GM21576 (cell line): ENCODE results near the gene ARHGAP24.
"Not testable (repeated sequence)": the region's sequence is repeated elsewhere in the genome, so short reads cannot be mapped to it uniquely, and the experiment has no call there.

ENCODE experiments used
- ATAC-seq: cut with Tn5 transposase; IDR thresholded peaks from one replicate; pipeline ENCODE4 v1.9.1; 2021; ENCODE audit warnings: mild to moderate bottlenecking, moderate library complexity; ENCODE audit not compliant: unreplicated experiment

Gene ARHGAP24

GRCh38 chr4:85803856-85804255, 328.9 kb downstream of the ARHGAP24 start:
- ATAC-seq = no peak

- ATAC-seq = no peak
Measured at GRCh38 chr4:85805891-85806290, 330.9 kb downstream of the ARHGAP24 start.

GRCh38 chr4:85806334-85806733, 331.4 kb downstream of the ARHGAP24 start:
- ATAC-seq = no peak

GRCh38 chr4:85807247-85807950, 332.4 kb downstream of the ARHGAP24 start:
- no peak for ATAC-seq

- no peak for ATAC-seq
Measured at GRCh38 chr4:85808104-85808503, 333.2 kb downstream of the ARHGAP24 start.

DNA sequence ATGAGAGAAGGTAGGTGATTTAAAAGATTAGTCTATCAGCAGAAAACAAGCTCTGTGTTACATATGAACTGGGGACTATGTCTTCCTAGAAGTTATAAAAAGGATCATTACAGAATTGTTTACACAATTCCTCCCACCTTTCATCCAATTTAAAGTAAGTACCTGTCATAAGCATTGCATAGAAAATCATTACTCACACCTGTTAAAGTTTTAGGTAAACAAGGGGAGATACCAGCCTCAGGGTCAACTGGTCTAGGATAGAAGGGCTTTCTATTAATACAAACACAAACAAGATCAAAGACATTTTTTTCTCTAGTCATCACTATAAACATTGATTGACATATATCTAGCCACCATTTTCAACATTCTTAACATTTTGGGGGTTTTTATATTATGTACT, 333.9 kb downstream of the ARHGAP24 start:
- ATAC-seq = no peak

- ATAC-seq = no peak
Measured at GRCh38 chr4:85812776-85813175, 337.8 kb downstream of the ARHGAP24 start.

- no peak for ATAC-seq
Measured at GRCh38 chr4:85815796-85816459, 341.0 kb downstream of the ARHGAP24 start.

GRCh38 chr4:85818700-85819099, 343.8 kb downstream of the ARHGAP24 start:
- no peak for ATAC-seq

- ATAC-seq = not testable (repeated sequence)
Measured at GRCh38 chr4:85820101-85820500, 345.2 kb downstream of the ARHGAP24 start.

DNA sequence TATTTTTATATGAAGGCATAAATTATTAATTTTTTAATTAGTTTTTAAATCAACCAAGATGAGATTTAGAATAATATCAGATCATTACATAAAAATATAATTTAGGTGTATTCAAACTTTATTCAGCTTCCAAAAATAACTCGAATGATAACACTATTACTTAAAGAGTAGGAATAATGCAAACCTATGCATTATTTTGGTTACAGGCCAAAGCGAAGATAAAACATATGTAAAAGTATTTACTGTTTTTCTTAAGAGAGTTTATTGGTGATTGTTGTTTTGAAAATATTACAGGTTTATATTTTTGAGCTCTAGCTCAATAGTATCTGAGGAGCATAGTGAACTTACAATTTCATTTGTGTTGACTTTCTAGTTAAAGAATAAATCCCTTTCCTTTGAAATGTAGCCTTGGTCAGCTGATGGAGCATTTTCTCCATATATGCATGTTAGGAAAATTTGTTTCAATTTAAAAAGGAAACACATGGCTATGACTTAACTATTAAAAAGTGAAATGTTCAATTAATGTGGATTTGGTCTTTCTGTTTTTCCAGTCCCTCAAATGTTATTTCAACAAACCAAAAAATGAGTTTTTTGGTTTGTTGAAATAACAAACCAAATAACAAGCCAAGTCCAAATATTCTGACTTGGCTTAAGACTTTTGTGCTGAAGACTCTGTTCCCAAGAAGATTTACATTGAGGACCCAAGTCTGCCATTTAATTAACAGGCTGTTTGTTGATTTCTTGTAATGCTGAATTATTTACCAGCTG, 346.9 kb downstream of the ARHGAP24 start:
- no peak for ATAC-seq

GRCh38 chr4:85823295-85823694, 348.3 kb downstream of the ARHGAP24 start:
- ATAC-seq = no peak

DNA sequence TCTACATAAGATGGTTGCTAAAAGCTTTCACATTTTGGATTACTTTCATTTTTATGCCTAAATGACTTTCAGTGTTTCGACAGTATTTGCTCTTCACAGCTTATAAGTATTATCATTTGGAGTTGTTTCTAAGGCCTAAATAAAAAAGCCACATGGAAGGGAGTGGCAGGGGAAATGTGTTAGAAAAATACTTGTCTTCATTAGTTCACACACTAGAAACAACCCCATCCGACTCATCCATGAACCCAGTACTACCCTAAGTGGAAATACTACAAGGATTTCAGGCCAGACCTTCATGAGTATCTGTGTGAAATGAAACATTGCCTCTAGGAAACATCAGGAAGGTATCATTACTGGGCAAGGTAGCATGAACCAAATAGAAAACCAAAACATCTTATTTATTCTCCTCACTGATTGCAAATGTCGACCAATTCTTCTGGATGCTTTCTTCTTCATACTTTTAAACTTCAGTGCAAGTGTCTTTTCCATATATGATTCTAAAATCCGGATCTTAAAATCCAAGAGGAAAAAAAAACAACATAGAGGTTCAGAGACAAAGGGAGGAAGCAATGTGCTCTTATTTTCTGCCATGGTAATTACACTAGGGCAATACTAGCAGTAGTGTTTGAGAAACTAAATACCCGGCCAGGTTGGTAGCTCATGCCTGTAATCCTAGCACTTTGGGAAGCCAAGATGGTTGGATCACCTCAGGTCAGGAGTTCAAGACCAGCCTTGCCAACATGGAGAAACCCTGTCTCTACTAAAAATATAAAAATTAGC, 349.4 kb downstream of the ARHGAP24 start:
- no peak for ATAC-seq

DNA sequence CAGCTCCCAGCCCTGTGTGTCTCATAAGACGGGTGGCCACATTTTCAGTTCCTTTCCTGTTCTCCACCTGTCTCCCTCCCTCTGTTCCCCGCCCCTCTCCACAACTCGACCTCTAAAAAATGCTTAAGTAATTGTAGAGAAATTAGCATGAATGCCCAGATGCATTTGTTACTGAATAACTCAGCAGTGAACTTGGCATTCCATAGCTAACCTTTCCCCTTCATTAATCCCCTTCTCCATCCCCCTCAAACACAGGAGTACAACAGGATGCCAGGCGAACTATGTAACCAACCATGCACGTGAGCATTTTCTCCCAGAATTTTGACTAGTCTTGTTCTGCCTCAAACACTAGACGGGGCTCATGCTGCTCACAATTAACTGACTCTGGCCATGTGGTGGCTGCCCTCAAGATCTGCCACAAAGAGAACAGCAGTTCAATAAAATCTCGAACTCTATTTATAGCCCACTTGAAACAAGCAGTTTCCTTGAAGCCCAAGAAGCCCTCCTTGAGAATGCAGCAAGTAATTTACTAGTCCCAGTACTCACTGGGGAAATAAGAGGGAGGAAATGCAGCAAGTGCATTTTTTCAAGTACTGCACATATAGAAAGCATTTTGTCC, 351.2 kb downstream of the ARHGAP24 start:
- ATAC-seq = peak; percentile 65

- no peak for ATAC-seq
Measured at GRCh38 chr4:85828027-85828890, 353.3 kb downstream of the ARHGAP24 start.

GRCh38 chr4:85829276-85830051, 354.5 kb downstream of the ARHGAP24 start:
- no peak for ATAC-seq

- ATAC-seq = no peak
Measured at GRCh38 chr4:85831647-85832046, 356.7 kb downstream of the ARHGAP24 start.

DNA sequence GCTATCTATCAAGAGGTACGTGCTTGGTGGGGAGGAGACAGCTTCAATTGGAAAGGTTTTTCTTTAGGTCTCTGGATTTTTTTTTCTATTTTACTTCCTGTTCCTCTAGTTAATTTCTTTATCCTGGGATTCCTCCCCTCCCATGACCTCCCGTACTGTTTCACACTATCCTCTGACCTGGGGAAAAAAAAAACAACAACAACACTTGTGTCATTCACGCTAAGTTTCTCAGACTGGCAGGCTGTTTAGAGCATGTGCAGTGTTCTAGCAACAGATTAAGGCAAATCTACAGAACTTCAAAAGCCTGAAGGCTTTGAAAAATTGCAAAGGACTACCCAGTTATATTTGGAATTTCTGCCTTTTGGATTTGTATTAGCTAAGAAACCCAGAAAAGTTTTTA, 358.4 kb downstream of the ARHGAP24 start:
- ATAC-seq = no peak

DNA sequence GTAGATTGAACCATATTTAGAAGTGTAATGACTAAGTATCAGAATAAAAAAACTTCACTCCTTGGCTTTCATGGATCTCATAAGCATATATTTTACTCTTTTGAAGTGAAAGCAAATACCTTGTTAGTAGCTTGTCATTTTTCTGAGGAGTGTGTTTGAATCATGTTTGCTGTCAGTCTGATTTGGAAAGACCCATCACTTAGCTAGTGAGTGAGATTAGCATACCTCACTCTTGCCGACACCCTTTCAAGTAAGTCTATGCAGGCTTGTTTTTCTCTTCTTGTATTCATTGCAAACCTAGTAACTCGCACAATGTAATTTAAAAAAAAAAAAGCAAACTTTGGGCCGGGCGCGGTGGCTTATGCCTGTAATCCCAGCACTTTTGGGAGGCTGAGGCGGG, 360.0 kb downstream of the ARHGAP24 start:
- ATAC-seq = no peak
